ENCODE results near the gene RAB8B. TPM values are rescaled to one million over a fixed set of nuclear protein-coding genes. Genes with fewer than 3 reads are reported as not detected.

RAB8B gene
- total and polyA plus RNA-seq, 3 donors from 2014 or later, result 19.3 to 38.7 (median 20.8) TPM

GRCh38 chr15:63231706-63232105 lies 42.3 kb downstream of the RAB8B start:
- H3K36me3 ChIP-seq (ENCODE audit: low read depth, missing control alignments), result no peaks in the 10 kb centered on the region
- H3K4me3 ChIP-seq, result no peak overlapping the region
- H3K9me3 ChIP-seq, result no peaks in the 10 kb centered on the region
- H3K27ac ChIP-seq, result no peak overlapping the region
- no peaks in the 10 kb centered on the region for H3K27me3 ChIP-seq
- intact Hi-C loops (cut with DNase I; ENCODE audit: low total_unique reads), result no loop called here
- H3K4me1 ChIP-seq, result peaks cover 22% of the 10 kb centered on the region
- no peak for TF ChIP-seq CTCF (IDR thresholded peaks at IDR 0.05)
- TF ChIP-seq POLR2A (IDR thresholded peaks at IDR 0.05), result no peak
- no peak for DNase-seq
- WGBS, 2 donors, result 82 to 94% methylated on average over 1 of the region's 1 CpG

- H3K27me3 ChIP-seq, result no peaks in the 10 kb centered on the region
- H3K36me3 ChIP-seq (ENCODE audit: low read depth, missing control alignments), result no peaks in the 10 kb centered on the region
- TF ChIP-seq CTCF (IDR thresholded peaks at IDR 0.05) (no peak), POLR2A (IDR thresholded peaks at IDR 0.05) (no peak)
- H3K4me3 ChIP-seq, result no peak overlapping the region
- 79 to 80% methylated on average over 4 of the region's 4 CpGs for WGBS, 2 donors
- DNase-seq, result no peak
- intact Hi-C loops (cut with DNase I; ENCODE audit: low total_unique reads), result no loop called here
- peaks cover 22% of the 10 kb centered on the region for H3K4me1 ChIP-seq
- H3K9me3 ChIP-seq, result no peaks in the 10 kb centered on the region
- no peak overlapping the region for H3K27ac ChIP-seq
Measured at GRCh38 chr15:63232405-63232804, 43.0 kb downstream of the RAB8B start.

- no peak for DNase-seq
- H3K36me3 ChIP-seq (ENCODE audit: low read depth, missing control alignments), result no peaks in the 10 kb centered on the region
- no peak overlapping the region for H3K4me3 ChIP-seq
- H3K4me1 ChIP-seq, result peaks cover 22% of the 10 kb centered on the region
- no peaks in the 10 kb centered on the region for H3K27me3 ChIP-seq
- WGBS, 2 donors, result 89 to 97% methylated on average over 5 of the region's 5 CpGs
- H3K27ac ChIP-seq, result peak overlapping the region in 1 of 2 donors; percentile 67
- TF ChIP-seq CTCF (IDR thresholded peaks at IDR 0.05) (no peak), POLR2A (IDR thresholded peaks at IDR 0.05) (no peak)
- intact Hi-C loops (cut with DNase I; ENCODE audit: low total_unique reads), result no loop called here
- H3K9me3 ChIP-seq, result no peaks in the 10 kb centered on the region
Measured at GRCh38 chr15:63232943-63233342, 43.5 kb downstream of the RAB8B start.

- no peak overlapping the region for H3K4me3 ChIP-seq
- no peaks in the 10 kb centered on the region for H3K9me3 ChIP-seq
- peak; percentile 34 for DNase-seq
- no peaks in the 10 kb centered on the region for H3K36me3 ChIP-seq (ENCODE audit: low read depth, missing control alignments)
- TF ChIP-seq CTCF (IDR thresholded peaks at IDR 0.05), result no peak
- TF ChIP-seq POLR2A (IDR thresholded peaks at IDR 0.05), result no peak
- intact Hi-C loops (cut with DNase I; ENCODE audit: low total_unique reads), result no loop called here
- H3K4me1 ChIP-seq, result peaks cover 26% of the 10 kb centered on the region
- H3K27me3 ChIP-seq, result no peaks in the 10 kb centered on the region
- peak overlapping the region; percentile 15 to 67 for H3K27ac ChIP-seq
- WGBS, 2 donors, result 30 to 38% methylated on average over 5 of the region's 5 CpGs
Measured at GRCh38 chr15:63233667-63234423, 44.4 kb downstream of the RAB8B start.

GRCh38 chr15:63234451-63234870 lies 45.1 kb downstream of the RAB8B start:
- Histone ChIP-seq H3K36me3 (ENCODE audit: low read depth, missing control alignments) (no peaks in the 10 kb centered on the region), H3K4me3 (no peak overlapping the region), H3K4me1 (peaks cover 28% of the 10 kb centered on the region), H3K27ac (peak overlapping the region; percentile 15 to 67), H3K9me3 (no peaks in the 10 kb centered on the region), H3K27me3 (no peaks in the 10 kb centered on the region)
- TF ChIP-seq CTCF (IDR thresholded peaks at IDR 0.05) (no peak), POLR2A (IDR thresholded peaks at IDR 0.05) (no peak)
- WGBS, 2 donors, result 40 to 57% methylated on average over 5 of the region's 5 CpGs
- DNase-seq, result peak; percentile 62
- intact Hi-C loops (cut with DNase I; ENCODE audit: low total_unique reads), result no loop called here

All from testis (tissue), 3 donors.